Head of caudate nucleus (tissue), 42 donors: ENCODE measurements around the gene TYK2.
A peak's percentile ranks its signal among the peaks of the same experiment; 100 is the strongest.
"Not testable (repeated sequence)": the region's sequence is repeated elsewhere in the genome, so short reads cannot be mapped to it uniquely, and the experiment has no call there.

Source experiments
- DNase-seq, 42 donors: peaks; one replicate each; pipeline versions ENCODE4 v3.0.0 to v3.0.0-alpha.2; 2020 to 2021; ENCODE audit warnings: mixed read lengths in 7 of 42
- intact Hi-C: fragments of 100-400 bp; cut with DNase I; formaldehyde crosslinking; loops from one replicate; pipeline ENCODE4 v1.15.0; 2022

The TYK2 gene

DNA sequence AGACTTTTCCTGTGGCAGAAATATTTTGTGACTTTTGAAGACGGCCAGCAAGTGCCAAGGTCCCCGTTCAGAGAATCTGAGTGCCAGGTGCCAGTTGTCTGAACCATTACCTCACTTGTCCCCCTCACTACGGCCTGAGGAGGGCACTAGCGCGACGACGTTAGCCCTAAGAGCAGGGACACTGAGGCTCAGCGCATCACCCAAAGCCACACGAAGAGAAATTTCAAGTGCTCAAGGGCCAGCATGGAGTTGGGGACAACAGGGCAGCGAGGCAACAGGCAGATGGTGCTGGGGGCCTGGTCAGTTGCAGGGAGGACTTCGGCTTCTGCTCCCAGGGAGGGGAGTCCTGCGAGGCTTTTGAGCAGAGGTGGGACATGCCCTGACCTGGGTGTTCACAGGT is 9.5 kb upstream of the TYK2 start:
- intact Hi-C loops, result loop anchor here (2.0 to 10.0 kb wide), 2 partner anchors 55 to 121 kb away; partner anchors contain the start of genes ICAM3 and RAVER1
- DNase-seq, result no peak

DNA sequence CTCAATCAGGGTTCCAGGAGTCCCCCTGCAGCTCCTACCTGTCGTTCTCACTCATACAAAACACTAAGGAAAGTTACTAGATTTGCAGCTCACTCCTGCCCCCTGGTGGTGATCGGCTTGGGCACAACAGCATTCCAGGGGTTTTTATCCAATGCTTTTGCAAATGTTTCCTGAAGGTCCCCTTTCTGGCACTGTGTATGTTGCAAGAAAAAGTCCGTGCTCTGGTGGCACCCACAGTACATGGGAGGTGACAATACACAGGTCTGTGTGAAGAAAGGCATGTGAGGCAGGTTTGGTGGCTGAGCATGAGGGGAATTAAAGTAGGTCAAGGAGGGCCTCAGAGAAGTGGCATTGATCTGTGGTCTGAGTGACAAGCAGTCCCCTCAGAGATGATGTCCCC is 8.6 kb upstream of the TYK2 start:
- DNase-seq, result peak; percentile 69 to 96 (median 91)
- intact Hi-C loops, result loop anchor here (2.0 to 10.0 kb wide), 2 partner anchors 54 to 120 kb away; partner anchors contain the start of genes ICAM3 and RAVER1

DNA sequence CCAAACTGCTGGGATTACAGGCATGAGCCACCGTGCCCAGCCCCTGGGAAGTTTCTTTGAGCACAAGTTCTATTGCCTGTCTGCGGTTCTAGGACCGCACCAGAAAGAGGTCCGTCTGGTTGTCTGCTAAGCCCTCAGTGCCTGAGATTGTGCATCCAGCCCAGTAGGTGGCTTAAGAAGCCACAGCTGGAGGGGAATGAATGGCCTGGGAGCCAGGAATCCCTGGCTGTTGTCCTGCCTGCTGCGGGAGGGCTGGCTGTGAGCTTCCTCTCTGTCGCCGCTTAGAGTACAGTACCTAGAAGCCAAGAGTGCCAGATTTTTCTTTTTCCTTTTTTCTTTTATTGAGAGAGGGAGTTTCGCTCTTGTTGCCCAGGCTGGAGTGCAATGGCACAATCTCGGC is 4.2 kb upstream of the TYK2 start:
- no peak for DNase-seq
- intact Hi-C loops, result loop anchor here (10.0 kb wide), 1 partner anchor 50 kb away; the partner anchor contains the start of genes ICAM3 and RAVER1

DNA sequence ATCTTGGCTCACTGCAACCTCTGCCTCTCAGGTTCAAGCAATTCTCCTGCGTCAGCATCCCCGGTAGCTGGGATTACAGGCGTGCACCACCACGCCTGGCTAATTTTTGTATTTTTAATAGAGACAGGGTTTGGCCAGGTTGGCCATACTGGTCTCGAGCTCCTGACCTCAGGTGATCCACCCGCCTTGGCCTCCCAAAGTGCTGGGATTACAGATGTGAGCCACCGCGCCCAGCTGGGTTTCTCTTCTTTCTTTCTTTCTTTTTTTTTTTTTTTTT is 2.8 kb upstream of the TYK2 start:
- intact Hi-C loops, result loop anchor here (10.0 kb wide), 1 partner anchor 48 kb away; the partner anchor contains the start of genes ICAM3 and RAVER1
- not testable (repeated sequence) for DNase-seq

DNA sequence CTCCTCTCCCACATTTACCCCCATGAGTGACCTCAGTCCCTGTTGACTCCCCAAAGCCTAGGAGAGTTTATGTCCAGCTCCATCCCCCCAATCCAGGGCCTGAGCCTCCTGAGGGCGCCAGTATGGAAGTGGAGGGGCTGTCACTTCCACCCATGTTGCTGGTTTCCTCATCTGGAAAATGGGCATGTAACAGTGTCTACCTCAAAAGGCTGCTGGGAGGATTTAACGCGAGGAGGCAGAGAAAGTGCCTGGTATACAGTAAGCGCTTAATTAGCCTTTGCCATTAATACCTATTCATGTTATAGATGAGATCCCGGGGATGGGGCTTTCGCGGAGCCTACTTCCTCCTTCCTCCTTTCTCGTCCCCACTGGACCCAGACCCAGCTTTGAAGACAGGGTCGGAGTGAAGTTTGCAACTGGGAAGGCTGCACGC is 476 bp downstream of the TYK2 start:
- intact Hi-C loops, result loop anchor here (10.0 kb wide), 1 partner anchor 45 kb away; the partner anchor contains the start of genes ICAM3 and RAVER1
- DNase-seq, result no peak

DNA sequence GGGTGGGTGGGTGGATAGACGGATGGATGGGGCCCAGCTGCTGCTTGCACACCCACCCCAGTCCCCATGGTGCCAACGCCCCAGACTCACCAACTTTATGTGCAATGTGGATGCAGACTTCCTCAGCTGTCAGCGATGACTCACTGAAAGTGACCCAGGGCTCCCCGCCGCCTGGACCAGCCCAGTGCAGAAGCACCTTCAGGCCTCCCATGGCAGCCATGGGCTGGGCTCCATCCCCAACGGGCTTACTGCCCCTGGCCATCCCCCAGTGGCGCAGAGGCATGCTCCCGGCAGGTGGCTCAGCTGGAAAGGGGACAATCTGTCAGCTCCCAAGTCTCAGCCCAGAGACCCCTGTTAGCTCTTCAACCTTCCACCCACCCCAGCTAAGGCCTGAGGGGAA is 2.2 kb downstream of the TYK2 start:
- intact Hi-C loops, result no loop called here
- no peak for DNase-seq

DNA sequence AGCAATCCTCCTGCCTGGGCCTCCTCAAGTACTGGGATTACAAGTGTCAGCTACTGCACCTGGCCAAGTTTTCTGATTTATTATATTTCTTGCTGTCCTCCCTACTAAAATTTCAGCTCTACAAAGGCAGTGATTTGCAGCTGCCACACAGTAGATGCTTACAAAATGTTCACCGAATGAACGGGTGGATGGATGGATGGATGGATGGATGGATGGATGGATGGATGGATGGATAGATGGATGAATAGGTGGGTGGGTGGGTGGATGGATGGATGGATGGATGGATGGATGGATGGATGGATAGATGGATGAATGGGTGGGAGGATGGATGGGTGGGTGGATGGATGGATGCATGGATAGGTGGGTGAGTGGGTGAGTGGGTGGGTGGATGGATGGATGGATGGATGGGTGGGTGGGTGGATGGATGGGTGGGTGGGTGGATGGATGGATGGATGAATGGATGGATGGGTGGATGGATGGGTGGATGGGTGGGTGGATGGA is 3.2 kb downstream of the TYK2 start:
- DNase-seq, intact Hi-C loops: not testable (repeated sequence)

DNA sequence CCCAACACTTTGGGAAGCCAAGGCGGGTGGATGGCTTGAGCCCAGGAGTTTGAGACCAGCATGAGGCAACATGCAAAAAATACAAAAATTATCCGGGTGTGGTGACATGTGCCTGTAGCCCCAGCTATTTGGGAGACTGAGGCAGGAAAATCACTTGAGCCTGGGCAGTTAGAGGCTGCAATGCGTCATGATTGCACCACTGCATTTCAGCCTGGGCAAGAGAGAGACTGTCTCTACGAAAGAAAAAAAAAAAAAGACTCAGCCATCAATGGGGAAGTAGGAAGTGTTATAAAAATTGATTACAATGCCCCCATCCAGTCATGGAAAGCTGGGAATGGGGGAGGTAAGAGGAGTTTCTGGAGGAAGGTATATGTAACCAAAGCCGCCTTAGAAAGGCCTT is 5.4 kb downstream of the TYK2 start:
- intact Hi-C loops, result no loop called here
- no peak for DNase-seq

DNA sequence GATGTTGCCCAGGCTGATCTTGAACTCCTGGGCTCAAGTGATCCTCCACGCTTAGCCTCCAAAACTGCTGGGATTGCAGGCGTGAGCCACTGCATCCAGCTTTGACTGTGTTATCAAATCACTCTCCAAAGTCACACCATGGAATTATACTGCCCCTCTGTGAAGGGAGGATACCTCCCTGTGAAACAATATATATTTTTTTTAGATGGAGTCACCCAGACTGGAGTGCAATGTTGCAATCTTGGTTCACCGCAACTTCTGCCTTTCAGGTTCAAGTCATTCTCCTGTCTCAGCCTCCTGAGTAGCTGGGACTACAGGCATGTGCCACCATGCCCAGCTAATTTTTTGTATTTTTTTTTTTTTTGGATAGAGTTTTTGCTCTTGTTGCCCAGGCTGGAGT is 7.7 kb downstream of the TYK2 start:
- DNase-seq, result peak in 5 of 42 donors; percentile 10 to 51 (median 25)
- intact Hi-C loops, result no loop called here

DNA sequence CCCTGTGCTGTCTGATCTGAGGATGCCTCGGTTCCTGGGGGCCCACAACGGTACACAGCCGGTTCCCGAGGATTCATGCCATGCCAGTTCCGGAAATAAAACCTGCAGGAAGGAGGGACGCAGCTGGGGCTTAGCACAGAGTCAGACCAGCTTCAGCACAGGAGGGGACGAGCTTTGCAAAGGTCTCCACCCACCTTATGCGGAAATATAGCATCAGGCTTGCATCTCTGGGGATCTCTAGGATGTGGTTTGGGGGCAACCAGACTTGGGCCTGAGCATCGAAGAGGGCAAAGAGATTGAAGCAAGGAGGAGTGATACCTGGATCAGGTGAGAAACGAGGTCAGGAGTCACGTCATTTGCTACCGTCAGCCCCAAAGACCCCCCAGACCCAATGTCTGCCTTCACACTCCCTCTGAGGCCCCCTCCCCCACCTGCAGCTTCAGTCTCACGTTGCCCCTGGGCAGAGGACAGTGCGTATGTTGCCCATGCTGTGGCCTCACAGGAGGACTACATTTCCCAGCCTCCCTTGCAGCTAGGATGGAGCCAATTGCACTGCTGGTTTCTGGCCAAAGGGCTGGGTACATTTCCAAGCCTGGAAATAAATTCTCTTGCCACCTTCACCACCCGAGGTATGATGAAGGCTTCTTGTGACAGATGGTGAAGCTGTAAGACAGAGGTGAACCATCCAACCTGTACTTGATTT is 12.1 kb downstream of the TYK2 start:
- DNase-seq, result no peak
- intact Hi-C loops, result no loop called here

DNA sequence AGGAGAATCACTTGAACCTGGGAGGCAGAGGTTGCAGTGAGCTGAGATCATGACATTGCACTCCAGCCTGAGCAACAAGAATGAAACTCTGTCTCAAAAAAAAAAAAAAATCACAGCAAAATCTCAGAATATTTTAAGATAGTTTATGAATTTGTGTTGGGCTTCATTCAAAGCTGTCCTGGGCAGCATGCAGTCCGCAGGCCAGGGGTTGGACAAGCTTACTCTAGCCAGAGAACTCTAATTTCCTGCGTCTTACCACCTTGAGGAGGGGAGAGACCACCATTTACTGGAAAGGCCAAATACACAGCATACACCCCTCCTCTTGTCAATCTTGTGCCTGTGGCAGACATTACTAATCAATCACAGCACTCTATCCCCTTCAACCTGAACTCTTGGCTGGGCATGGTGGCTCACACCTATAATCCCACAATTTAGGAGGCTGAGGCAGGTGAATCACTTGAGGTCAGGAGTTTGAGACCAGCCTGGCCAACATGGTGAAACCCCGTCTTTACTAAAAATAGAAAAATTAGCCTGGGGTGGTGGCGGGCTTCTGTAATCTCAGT is 13.3 kb downstream of the TYK2 start:
- DNase-seq, intact Hi-C loops: not testable (repeated sequence)

DNA sequence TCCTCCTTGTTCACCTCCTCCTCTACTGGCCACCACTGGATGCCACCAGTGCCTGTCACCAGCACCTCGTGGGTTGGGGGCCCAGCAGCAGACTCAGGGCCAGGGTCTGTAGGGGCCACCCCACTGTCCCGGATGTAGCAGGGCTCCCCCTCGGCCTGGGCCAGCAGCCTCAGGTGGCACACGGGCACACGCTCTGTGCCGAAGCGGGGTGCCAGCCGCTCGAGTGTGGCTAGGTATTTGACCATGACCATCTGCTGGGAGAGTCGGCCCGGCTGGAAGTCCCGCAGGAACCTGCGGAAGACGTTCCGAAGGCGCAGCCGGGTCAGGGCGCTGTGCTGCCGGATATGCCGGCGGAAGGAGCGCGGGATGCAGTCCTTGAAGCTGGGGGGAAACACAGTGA is 14.9 kb downstream of the TYK2 start:
- intact Hi-C loops, result no loop called here
- DNase-seq, result no peak

DNA sequence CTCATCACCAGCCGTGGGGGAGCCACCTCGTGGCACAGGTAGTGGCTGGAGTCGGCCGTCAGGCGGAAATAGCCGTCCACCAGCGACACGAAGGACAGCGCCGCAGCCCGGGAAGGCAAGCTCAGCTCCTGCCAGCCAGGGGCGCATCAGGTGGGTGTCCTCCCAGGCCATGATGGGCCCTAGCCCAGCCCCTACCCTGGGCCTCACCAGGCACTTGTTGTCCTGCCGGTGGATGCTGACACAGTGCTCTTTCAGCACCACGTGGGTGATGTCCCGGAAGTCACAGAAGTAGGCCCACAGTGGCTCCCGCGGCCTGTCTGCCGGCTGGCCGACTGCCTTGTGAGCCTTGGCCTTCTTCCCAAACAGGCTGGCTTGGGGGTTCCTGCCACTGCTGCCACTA is 15.7 kb downstream of the TYK2 start:
- intact Hi-C loops, result no loop called here
- DNase-seq, result peak in 40 of 42 donors; percentile 4 to 82 (median 53)

DNA sequence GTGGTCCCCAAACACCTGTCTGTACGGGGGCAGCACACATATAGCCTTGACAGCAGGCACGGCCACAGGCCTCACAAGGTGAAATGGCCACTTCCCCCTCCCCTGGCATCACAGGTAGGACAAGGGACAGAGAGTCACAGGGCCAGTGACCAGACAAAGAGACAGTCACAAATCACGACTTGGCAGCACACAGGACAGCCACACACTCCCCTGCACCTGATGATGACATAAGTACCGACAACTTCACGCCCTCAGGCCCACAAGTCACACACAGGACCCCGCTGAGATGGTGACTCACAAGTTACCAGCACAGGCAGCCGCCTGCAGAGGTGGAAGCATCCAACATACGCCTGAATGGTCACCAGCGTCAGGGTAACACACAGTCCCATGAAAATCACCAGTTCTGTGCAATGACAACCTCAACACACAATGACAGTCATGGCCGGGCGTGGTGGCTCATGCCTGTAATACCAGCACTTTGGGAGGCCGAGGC is 16.5 kb downstream of the TYK2 start:
- intact Hi-C loops, result no loop called here
- peak in 8 of 42 donors; percentile 11 to 55 (median 36) for DNase-seq

DNA sequence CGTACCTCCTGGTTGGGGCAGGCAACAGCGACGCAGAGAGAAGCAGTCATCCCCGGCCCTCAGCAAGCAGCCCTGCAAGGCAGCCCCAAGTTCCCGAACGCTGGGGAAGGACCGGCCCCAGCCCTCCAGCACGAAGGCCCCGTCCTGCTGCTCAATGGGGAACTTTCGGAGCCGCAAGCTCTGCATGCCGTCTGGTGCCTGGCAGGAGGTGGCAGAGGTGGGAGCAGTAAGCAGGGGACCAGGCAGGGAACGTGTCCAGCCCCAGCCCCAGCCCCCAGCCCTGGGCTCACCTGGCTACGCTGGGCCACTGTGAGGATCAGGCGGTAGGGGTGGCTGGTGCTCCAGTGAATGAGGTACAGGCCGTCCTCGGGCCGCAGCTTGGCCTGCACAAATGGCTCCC is 18.1 kb downstream of the TYK2 start:
- intact Hi-C loops, result no loop called here

DNA sequence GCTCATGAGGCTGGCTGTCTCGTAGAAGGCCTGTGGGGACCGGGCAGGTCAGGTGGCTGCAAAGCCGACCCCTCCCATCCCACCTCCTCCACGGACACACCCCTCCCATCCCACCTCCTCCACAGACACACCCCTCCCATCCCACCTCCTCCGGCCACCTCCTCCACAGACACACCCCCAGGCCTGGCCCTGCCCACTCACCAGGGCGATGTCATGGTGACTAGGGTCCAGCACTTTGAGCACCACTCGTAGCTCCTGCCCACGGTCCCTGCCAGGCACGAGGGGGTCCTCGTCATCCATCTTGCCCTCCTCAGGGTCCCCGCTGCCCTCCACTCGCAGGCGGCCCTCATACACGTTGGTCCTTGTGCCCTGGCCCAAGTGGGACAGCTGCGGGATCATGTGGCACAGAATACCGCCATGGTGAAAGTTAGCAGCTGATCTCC is 18.8 kb downstream of the TYK2 start:
- intact Hi-C loops, result no loop called here
- DNase-seq, result no peak

More for the DNA sequence above, 18.1 kb downstream of the TYK2 start:
- no peak for DNase-seq

DNA sequence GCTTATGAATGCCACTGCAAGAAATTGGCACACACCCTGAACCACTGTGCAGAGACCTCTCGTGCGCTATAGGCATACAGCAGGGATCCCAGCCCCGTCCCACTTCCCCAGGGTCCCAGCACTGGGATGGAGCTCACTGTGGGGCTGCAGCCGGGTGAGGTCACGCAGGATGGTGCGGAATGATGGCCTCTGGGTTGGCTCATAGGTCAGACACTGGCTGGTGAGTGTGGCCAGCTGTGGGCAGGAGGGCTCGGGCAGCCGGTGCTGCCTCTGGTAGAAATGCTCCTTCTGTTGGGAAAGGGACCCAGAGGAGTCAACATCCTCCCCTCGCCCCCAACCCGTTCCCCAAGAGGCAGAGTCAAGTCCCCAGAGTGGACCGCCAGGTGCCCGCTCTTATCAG is 23.9 kb downstream of the TYK2 start:
- no peak for DNase-seq
- intact Hi-C loops, result no loop called here

DNA sequence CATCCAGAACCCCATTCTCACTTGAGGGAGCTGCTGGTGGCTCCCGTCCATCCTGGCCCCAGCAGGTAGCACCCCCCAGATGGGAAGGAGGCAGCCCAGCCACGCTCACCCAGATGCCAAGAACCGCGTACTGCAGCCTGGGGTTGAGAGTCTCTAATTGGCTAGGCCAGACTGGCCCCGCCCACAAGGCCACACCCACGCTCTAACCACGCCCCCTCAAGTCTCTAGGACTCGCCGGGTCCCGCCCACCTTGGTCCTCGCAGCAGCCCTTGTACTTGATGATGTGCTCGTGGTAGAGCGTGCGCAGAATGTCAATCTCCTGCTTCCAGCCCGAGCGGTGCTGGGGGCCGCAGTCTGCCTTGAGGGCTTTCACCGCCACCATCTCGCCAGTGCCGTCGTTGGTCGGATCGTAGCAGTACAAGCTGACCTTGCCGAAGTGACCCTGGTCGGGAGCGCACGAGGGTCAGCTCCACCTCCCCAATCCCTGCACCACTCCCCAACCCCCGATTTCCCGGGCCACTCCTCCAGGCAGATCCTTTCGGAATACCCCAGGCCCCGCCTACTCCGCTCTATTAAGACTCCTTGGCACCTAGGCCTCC is 26.5 kb downstream of the TYK2 start:
- peak in 1 of 42 donors; percentile 17 for DNase-seq
- intact Hi-C loops, result no loop called here

DNA sequence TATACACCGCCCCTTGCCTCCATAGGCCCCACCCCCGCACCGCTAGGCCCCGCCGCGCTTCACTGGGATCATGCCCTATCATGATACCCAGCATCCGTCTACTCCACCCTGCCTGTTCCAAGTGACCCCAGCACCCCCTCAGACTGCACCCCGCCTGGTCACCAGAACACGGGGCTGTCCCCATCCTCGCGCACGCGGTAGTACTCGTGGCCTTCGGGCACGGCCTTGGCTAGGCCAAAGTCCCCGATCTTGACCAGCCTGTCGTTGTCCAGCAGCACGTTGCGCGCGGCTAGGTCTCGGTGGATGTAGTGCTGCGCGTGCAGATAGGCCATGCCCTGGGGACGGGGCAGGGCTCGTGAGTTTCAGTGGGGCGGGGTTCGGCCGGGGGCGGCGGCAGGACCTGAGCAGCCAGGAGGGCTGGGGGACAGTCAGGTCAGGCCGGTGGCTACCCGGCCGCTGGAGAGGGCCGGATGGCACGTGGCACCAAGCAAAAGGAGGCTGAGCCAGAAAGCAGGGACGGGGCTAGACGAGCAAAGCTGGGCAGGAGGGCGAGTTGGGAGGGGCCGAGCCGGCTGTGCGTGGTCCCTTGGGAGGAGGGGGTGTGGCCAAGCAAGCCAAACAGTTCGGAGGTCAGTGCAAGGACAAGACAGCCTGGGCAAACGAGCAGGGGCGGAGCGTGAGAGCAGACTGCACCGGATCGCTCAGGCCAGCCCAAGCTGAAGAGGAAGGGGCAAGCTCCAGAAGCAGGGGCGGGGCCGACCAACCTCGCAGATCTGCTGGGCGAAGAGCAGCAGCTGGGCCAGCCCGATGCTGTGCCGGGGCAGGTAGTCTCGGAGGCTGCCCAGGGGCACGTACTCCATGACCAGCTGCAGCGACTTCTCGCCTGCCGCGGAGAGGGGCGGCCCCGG is 27.4 kb downstream of the TYK2 start:
- intact Hi-C loops, result no loop called here
- DNase-seq, result no peak
